A549 (cell line): ENCODE data around the gene SLC9A4. TPM values are rescaled to one million over a fixed set of nuclear protein-coding genes. Genes with fewer than 3 reads are reported as not detected.

Experiments
- ATAC-seq, 2 experiments: fragments of 200-7000 bp in 1 of 2; fragments of >200 bp in 1 of 2; cut with Nextera tagmentation in 1 of 2; cut with Tn5 transposase in 1 of 2; 3 replicates each; pipeline versions ENCODE4 v1.8.0 to v1.9.1; 2018 to 2020; ENCODE audit warnings: mild to moderate bottlenecking in 1 of 2, moderate library complexity in 1 of 2
- CTCF ChIA-PET: fragments of 300-600 bp; sonication (Branson Sonifier 250); formaldehyde crosslinking; extraction: SDS; loops from one replicate; lab custom pipeline; 2021; ENCODE audit warnings: antibody characterized with exemption, inconsistent platforms; lab: Yijun Ruan, JAX
- POLR2A ChIA-PET: fragments of 350-600 bp; formaldehyde crosslinking; extraction: SDS; loops from one replicate; lab custom pipeline; 2021; ENCODE audit warnings: antibody characterized with exemption, inconsistent platforms; lab: Yijun Ruan, JAX
- DNase-seq, 2 experiments: peaks; one replicate each; pipeline versions ENCODE4 v3.0.0 to v3.0.0-alpha.2; 2011 to 2016; ENCODE audit warnings: low read depth in 1 of 2, low spot score in 1 of 2
- FAIRE-seq: peaks from 2 replicates; lab custom pipeline; 2011; peaks lifted over from hg19 to GRCh38; lab: Jason Lieb, UNC
- H3K27ac ChIP-seq, 2 experiments: fragments of >200 bp; sonication (Bioruptor Twin); formaldehyde crosslinking; 3 replicates each; pipeline ENCODE4 v1.5.1; 2016 to 2017
- H3K4me1 ChIP-seq: fragments of >200 bp; sonication (Bioruptor Twin); formaldehyde crosslinking; 3 replicates; pipeline ENCODE4 v1.6.1; 2016
- H3K4me2 ChIP-seq: fragments of >200 bp; sonication (Bioruptor Twin); formaldehyde crosslinking; 3 replicates; pipeline ENCODE4 v1.6.1; 2016
- H3K4me3 ChIP-seq: fragments of >200 bp; sonication (Bioruptor Twin); formaldehyde crosslinking; 3 replicates; pipeline ENCODE4 v1.5.1; 2016
- H3K9me3 ChIP-seq: fragments of >200 bp; sonication (Bioruptor Twin); formaldehyde crosslinking; 3 replicates; pipeline ENCODE4 v1.6.1; 2016
- ATOH8 ChIP-seq: fragments of 250-450 bp; sonication (Bioruptor Pico); IDR thresholded peaks from 2 replicates; pipeline ENCODE4 v1.5.0; 2020; ENCODE audit warnings: low read depth, mild to moderate bottlenecking, moderate library complexity
- CBX8 ChIP-seq: fragments of 200-600 bp; sonication (generic); IDR thresholded peaks from 2 replicates; pipeline ENCODE4 v1.6.1; 2016
- CEBPB ChIP-seq, 2 experiments: fragments of >200 bp in 1 of 2; sonication (Bioruptor Twin) in 1 of 2; formaldehyde crosslinking in 1 of 2; IDR thresholded peaks; 2 replicates each; pipeline ENCODE4 v1.6.1; 2012 to 2016
- EHF ChIP-seq: fragments of 250-450 bp; sonication (Bioruptor Pico); IDR thresholded peaks from 2 replicates; pipeline ENCODE4 v1.5.0; 2020; ENCODE audit warnings: mild to moderate bottlenecking
- EHMT2 ChIP-seq: fragments of 200-600 bp; sonication (generic); IDR thresholded peaks from 2 replicates; pipeline ENCODE4 v1.6.1; 2016; ENCODE audit warnings: antibody characterized with exemption, low read depth, mild to moderate bottlenecking, moderate library complexity
- ESRRA ChIP-seq: fragments of 150-350 bp; IDR thresholded peaks from 2 replicates; pipeline ENCODE4 v1.6.1; 2014; ENCODE audit warnings: mild to moderate bottlenecking, low read length, borderline replicate concordance
- FOSB ChIP-seq: fragments of 250-450 bp; sonication (Bioruptor Pico); IDR thresholded peaks from 2 replicates; pipeline ENCODE4 v1.5.0; 2020; ENCODE audit warnings: mild to moderate bottlenecking, moderate library complexity
- FOSL2 ChIP-seq, 2 experiments: fragments of 450-650 bp in 1 of 2; fragments of >200 bp in 1 of 2; sonication (Bioruptor Twin) in 1 of 2; formaldehyde crosslinking; IDR thresholded peaks; 2 replicates each; pipeline versions ENCODE4 v1.5.0 to v1.6.1; 2016 to 2020; ENCODE audit warnings: mild to moderate bottlenecking in 1 of 2, moderate library complexity in 1 of 2
- HEYL ChIP-seq: fragments of 250-450 bp; sonication (Bioruptor Pico); IDR thresholded peaks from 2 replicates; pipeline ENCODE4 v1.8.0; 2021; ENCODE audit warnings: mild to moderate bottlenecking, moderate library complexity
- HOXB13 ChIP-seq: fragments of 250-450 bp; sonication (Bioruptor Pico); IDR thresholded peaks from 2 replicates; pipeline ENCODE4 v1.5.0; 2020; ENCODE audit warnings: low read depth, mild to moderate bottlenecking, moderate library complexity
- JUNB ChIP-seq: fragments of >200 bp; sonication (Bioruptor Twin); formaldehyde crosslinking; IDR thresholded peaks from 2 replicates; pipeline ENCODE4 v1.6.1; 2016
- KDM1A ChIP-seq: fragments of 200-600 bp; sonication (generic); IDR thresholded peaks from 2 replicates; pipeline ENCODE4 v1.6.1; 2016; ENCODE audit warnings: low read depth, mild to moderate bottlenecking
- MAFK ChIP-seq: fragments of 450-650 bp; IDR thresholded peaks from 2 replicates; pipeline ENCODE4 v1.6.1; 2014; ENCODE audit not compliant: partially characterized antibody
- MAX ChIP-seq: IDR thresholded peaks from 2 replicates; pipeline ENCODE4 v1.6.1; 2012
- MAZ ChIP-seq: fragments of 150-350 bp; IDR thresholded peaks from 2 replicates; pipeline ENCODE4 v1.6.1; 2014; ENCODE audit warnings: antibody characterized with exemption, low read depth, low read length, borderline replicate concordance
- MYC ChIP-seq: IDR thresholded peaks from 2 replicates; pipeline ENCODE4 v1.6.1; 2012; ENCODE audit warnings: mild to moderate bottlenecking, inconsistent platforms, low read length, improper control_type of control experiment, borderline replicate concordance
- RAD21 ChIP-seq, 2 experiments: fragments of >200 bp in 1 of 2; sonication (Bioruptor Twin) in 1 of 2; formaldehyde crosslinking in 1 of 2; IDR thresholded peaks in 1 of 2; conservative IDR thresholded peaks in 1 of 2; 2 replicates in 1 of 2; 3 replicates in 1 of 2; pipeline ENCODE4 v1.6.1; 2012 to 2018; ENCODE audit warnings: inconsistent platforms in 1 of 2
- REST ChIP-seq: fragments of 200-600 bp; sonication (generic); IDR thresholded peaks from 2 replicates; pipeline ENCODE4 v1.6.1; 2016; ENCODE audit warnings: antibody characterized with exemption, mild to moderate bottlenecking, moderate library complexity
- RNF2 ChIP-seq: fragments of 200-600 bp; sonication (generic); IDR thresholded peaks from 2 replicates; pipeline ENCODE4 v1.6.1; 2016; ENCODE audit warnings: low read depth, mild to moderate bottlenecking, antibody characterized with exemption, moderate library complexity, borderline replicate concordance
- SREBF2 ChIP-seq: fragments of 450-650 bp; IDR thresholded peaks from 2 replicates; pipeline ENCODE4 v1.6.1; 2014; ENCODE audit warnings: mild to moderate bottlenecking, moderate library complexity
- TP53 ChIP-seq: fragments of 250-450 bp; sonication (Bioruptor Pico); IDR thresholded peaks from 2 replicates; pipeline ENCODE4 v1.5.0; 2021; ENCODE audit warnings: mild to moderate bottlenecking, moderate library complexity
- USF2 ChIP-seq: fragments of 450-650 bp; IDR thresholded peaks from 2 replicates; pipeline ENCODE4 v1.6.1; 2014; ENCODE audit warnings: antibody characterized with exemption
- ZC3H11A ChIP-seq: fragments of 450-650 bp; IDR thresholded peaks from 2 replicates; pipeline ENCODE4 v1.6.1; 2014; ENCODE audit warnings: antibody characterized with exemption, mild to moderate bottlenecking
- ZFP36 ChIP-seq: fragments of 450-650 bp; IDR thresholded peaks from 2 replicates; pipeline ENCODE4 v1.6.1; 2014; ENCODE audit warnings: borderline replicate concordance; ENCODE audit not compliant: partially characterized antibody
- ZNF302 ChIP-seq: fragments of 250-450 bp; sonication (Bioruptor Pico); IDR thresholded peaks from 2 replicates; pipeline ENCODE4 v1.9.0; 2021; ENCODE audit warnings: inconsistent platforms, mild to moderate bottlenecking, moderate library complexity
- WGBS: methylation state at CpG from one replicate; pipeline ENCODE4 v1.1.6; 2017; ENCODE audit errors: missing lambda C conversion rate; 5-methylcytosine and 5-hydroxymethylcytosine counted together
- polyA plus RNA-seq, 4 experiments: library from polyadenylated mRNA; depleted of rRNA in 3 of 4; stranded (reverse); fragments of >200 nt; fragmentation: RNase III in 1 of 4; extraction: RNeasy Plus Mini Kit Qiagen cat#74134 plus additional on column Dnase treatment in 1 of 4; gene quantifications; 2 replicates in 3 of 4; 3 replicates in 1 of 4; pipeline ENCODE4 v1.2.3, GENCODE V29; 2011 to 2017

The SLC9A4 gene
- polyA plus RNA-seq, 2 of the 4 experiments (the other 2 are of a cell fraction) = not detected

- no peak for FAIRE-seq
- TF ChIP-seq CBX8 = no peak
- TF ChIP-seq SREBF2 = no peak
- TF ChIP-seq ZNF302 (CRISPR knock-in tag) = no peak
- no peak for TF ChIP-seq MYC
- no peak for TF ChIP-seq KDM1A
- no peak for TF ChIP-seq TP53
- no peak for TF ChIP-seq FOSL2 (IDR thresholded peaks at IDR 0.05)
- TF ChIP-seq FOSL2 (CRISPR knock-in tag; IDR thresholded peaks at IDR 0.05) = no peak
- no peak for TF ChIP-seq FOSB
- no peak for TF ChIP-seq JUNB
- TF ChIP-seq CEBPB (IDR thresholded peaks at IDR 0.05) = no peak
- no peak for TF ChIP-seq REST
- no peak for TF ChIP-seq ATOH8 (CRISPR knock-in tag)
- no peak for TF ChIP-seq HEYL (CRISPR knock-in tag)
- no peak for TF ChIP-seq ZC3H11A
- no peak for TF ChIP-seq EHF (CRISPR knock-in tag)
- TF ChIP-seq RNF2 = no peak
- no peak for TF ChIP-seq MAX
- TF ChIP-seq MAFK = no peak
- TF ChIP-seq ZFP36 = no peak
- no peak for TF ChIP-seq USF2
- TF ChIP-seq, all 56 proteins: peak for 0
- ChIA-PET POLR2A (no interaction called here), CTCF (no interaction called here)
- 19% methylated on average over 2 of the region's 2 CpGs for WGBS
- DNase-seq (no peak), ATAC-seq (no peak)
- no peaks in the 10 kb centered on the region for H3K4me1 ChIP-seq
- no peak overlapping the region for H3K4me2 ChIP-seq
- no peak overlapping the region for H3K27ac ChIP-seq
- peaks cover 11% of the 10 kb centered on the region for H3K9me3 ChIP-seq
- H3K4me3 ChIP-seq = no peak overlapping the region
These were observed 74.4 kb downstream of the SLC9A4 start for GRCh38 chr2:102547462-102547861.

- POLR2A ChIA-PET = no interaction called here
- WGBS = 3% methylated on average over 1 of the region's 1 CpG
- Histone ChIP-seq H3K4me3 (no peak overlapping the region), H3K9me3 (peaks cover 11% of the 10 kb centered on the region), H3K4me1 (no peaks in the 10 kb centered on the region), H3K27ac (no peak overlapping the region)
- DNase-seq = no peak
- FAIRE-seq = no peak
- no peak for ATAC-seq
- CTCF ChIA-PET = no interaction called here
- no peak for TF ChIP-seq ATOH8 (CRISPR knock-in tag)
- TF ChIP-seq EHMT2 = no peak
- no peak for TF ChIP-seq FOSB
- TF ChIP-seq MAZ = no peak
- TF ChIP-seq RAD21 (conservative IDR thresholded peaks at IDR 0.05 in 1 of 2, IDR thresholded peaks at IDR 0.05 in 1 of 2) = no peak
- no peak for TF ChIP-seq HOXB13 (CRISPR knock-in tag)
- TF ChIP-seq ESRRA = no peak
- TF ChIP-seq, all 56 proteins: peak for 0
- no peak overlapping the region for H3K4me2 ChIP-seq
These were observed 76.0 kb downstream of the SLC9A4 start for GRCh38 chr2:102549027-102549426.
